ENCODE measurements around the gene TRAM2.

Gene TRAM2

DNA sequence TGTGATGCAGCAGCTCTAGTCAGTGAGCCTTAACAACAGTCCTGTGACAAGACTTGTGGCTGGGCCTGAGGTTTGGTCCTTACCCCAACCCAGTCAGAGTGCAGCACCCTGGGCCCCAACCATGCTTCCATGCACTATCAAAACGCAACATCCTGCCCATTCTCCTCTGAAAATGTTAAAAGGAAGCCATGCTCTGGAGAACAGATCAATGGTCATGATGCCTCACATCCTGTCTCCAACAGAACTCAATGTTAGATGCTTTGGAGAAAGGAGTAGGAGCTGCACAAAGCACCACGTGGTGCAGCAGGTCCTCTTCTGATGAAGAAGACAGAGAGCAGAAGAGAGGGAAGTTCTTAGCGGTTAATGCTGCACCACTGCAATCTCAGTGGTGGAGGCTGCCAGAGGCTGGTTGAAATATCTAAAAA is 41.9 kb downstream of the TRAM2 start:
- TF ChIP-seq, protein P1, sequence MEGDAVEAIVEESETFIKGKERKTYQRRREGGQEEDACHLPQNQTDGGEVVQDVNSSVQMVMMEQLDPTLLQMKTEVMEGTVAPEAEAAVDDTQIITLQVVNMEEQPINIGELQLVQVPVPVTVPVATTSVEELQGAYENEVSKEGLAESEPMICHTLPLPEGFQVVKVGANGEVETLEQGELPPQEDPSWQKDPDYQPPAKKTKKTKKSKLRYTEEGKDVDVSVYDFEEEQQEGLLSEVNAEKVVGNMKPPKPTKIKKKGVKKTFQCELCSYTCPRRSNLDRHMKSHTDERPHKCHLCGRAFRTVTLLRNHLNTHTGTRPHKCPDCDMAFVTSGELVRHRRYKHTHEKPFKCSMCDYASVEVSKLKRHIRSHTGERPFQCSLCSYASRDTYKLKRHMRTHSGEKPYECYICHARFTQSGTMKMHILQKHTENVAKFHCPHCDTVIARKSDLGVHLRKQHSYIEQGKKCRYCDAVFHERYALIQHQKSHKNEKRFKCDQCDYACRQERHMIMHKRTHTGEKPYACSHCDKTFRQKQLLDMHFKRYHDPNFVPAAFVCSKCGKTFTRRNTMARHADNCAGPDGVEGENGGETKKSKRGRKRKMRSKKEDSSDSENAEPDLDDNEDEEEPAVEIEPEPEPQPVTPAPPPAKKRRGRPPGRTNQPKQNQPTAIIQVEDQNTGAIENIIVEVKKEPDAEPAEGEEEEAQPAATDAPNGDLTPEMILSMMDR (IDR thresholded peaks at IDR 0.05; ENCODE audit: low read depth, low read length): no peak
- no peak for DNase-seq (ENCODE audit: extremely low read depth, low read depth)

DNA sequence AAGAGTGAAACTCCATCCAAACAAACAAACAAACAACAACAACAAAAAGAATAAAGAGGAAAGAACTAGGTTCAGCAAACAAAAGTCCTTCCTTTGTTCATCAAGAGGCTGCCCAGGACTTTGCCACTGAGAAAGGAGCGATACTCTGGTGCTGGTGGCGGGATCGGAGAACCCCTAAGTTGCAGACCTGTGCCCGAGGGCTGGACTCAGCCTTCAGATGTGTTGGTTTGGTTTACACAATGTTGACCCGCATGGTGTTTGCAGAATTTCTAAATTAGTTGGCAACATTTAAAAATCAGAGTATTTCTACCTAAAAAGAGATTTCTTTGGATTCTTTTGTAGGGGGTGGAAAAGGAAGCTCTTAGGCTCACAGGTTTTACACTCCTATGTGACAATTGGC is 42.5 kb downstream of the TRAM2 start:
- TF ChIP-seq, protein P1 (IDR thresholded peaks at IDR 0.05; ENCODE audit: low read depth, low read length): no peak
- DNase-seq (ENCODE audit: extremely low read depth, low read depth): no peak

GRCh38 chr6:52533491-52533890 is 43.4 kb downstream of the TRAM2 start:
- TF ChIP-seq, protein P1 (IDR thresholded peaks at IDR 0.05; ENCODE audit: low read depth, low read length): no peak
- no peak for DNase-seq (ENCODE audit: extremely low read depth, low read depth)

GRCh38 chr6:52532457-52532856 is 44.4 kb downstream of the TRAM2 start:
- TF ChIP-seq, protein P1 (IDR thresholded peaks at IDR 0.05; ENCODE audit: low read depth, low read length): no peak
- DNase-seq (ENCODE audit: extremely low read depth, low read depth): no peak

- DNase-seq (ENCODE audit: extremely low read depth, low read depth): no peak
- TF ChIP-seq, protein P1 (IDR thresholded peaks at IDR 0.05; ENCODE audit: low read depth, low read length): no peak
Measured at GRCh38 chr6:52531834-52532233, 45.0 kb downstream of the TRAM2 start.

DNA sequence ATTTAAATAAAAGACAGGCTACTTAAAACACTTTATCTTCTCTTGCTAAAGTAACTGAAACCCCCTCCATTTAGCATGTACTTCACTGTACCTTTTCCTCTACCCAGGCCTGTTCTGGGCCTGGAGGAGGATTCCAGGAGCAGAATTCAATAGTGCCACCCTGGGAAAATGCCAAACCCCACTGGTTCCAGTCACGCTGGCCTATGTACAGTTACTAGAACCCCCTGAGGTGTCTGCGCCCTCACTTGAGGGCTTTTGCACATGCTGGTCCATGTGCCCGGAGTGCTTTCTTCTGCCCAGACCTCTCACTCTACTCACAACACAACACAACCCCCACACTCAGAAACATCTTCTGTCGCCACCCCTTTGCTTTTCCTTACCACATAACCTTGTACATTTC is 45.5 kb downstream of the TRAM2 start:
- no peak for DNase-seq (ENCODE audit: extremely low read depth, low read depth)
- TF ChIP-seq, protein P1 (IDR thresholded peaks at IDR 0.05; ENCODE audit: low read depth, low read length): no peak

- DNase-seq (ENCODE audit: extremely low read depth, low read depth): no peak
- TF ChIP-seq, protein P1 (IDR thresholded peaks at IDR 0.05; ENCODE audit: low read depth, low read length): no peak
Measured at GRCh38 chr6:52530351-52530750, 46.5 kb downstream of the TRAM2 start.
